HL-60 (cell line): ENCODE measurements around the gene TUBD1.

ENCODE experiments used
- GABPA ChIP-seq: IDR thresholded peaks from 2 replicates; pipeline ENCODE4 v1.6.1; 2012; ENCODE audit warnings: low read depth
- POLR2AphosphoS5 ChIP-seq: IDR thresholded peaks from 2 replicates; pipeline ENCODE4 v1.6.1; 2012; ENCODE audit warnings: low read depth
- TF ChIP-seq, protein P1 (sequence below): IDR thresholded peaks from one replicate; pipeline ENCODE4 v1.5.1; 2011; ENCODE audit warnings: low read length, control low read depth, inconsistent platforms; ENCODE audit not compliant: insufficient read depth
- TF ChIP-seq, protein P2 (sequence below): IDR thresholded peaks from 2 replicates; pipeline ENCODE4 v1.6.1; 2012; ENCODE audit warnings: low read depth; ENCODE audit not compliant: insufficient replicate concordance

DNA sequence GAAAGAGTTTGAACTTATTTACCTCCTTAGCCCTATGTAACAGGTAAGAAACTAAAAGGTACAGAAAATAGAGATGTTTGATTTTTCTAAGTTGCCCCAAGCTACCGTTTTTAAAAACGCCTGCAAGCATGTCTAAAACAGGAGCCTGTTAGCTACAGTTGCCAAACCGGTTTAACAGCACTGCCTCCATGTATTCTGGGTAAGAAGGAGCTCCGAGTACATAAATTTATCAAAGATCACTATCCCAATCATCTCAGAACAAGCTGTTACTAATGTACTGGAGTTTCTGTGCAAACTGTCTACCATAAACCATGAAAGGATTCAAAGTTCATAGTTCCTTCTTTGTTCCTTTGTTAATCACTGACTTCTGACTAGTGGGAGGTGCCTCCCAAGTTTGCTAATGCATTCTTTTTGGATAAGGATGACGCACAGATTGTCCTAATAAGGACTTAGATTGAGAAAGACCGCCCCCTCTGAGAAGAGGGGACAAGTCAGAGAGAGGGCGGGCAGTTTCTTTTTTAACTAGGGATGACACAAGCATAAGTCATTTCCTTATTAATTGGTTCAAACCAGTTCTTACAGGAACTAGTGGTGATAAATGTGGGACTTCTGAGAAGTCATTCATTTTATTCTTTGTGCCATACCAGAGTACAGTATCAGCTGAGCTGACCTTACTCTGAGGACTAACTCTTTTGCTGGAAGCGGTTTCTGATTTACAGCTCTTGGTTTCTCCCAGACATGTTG, 55.3 kb downstream of the TUBD1 start:
- TF ChIP-seq, protein P1, sequence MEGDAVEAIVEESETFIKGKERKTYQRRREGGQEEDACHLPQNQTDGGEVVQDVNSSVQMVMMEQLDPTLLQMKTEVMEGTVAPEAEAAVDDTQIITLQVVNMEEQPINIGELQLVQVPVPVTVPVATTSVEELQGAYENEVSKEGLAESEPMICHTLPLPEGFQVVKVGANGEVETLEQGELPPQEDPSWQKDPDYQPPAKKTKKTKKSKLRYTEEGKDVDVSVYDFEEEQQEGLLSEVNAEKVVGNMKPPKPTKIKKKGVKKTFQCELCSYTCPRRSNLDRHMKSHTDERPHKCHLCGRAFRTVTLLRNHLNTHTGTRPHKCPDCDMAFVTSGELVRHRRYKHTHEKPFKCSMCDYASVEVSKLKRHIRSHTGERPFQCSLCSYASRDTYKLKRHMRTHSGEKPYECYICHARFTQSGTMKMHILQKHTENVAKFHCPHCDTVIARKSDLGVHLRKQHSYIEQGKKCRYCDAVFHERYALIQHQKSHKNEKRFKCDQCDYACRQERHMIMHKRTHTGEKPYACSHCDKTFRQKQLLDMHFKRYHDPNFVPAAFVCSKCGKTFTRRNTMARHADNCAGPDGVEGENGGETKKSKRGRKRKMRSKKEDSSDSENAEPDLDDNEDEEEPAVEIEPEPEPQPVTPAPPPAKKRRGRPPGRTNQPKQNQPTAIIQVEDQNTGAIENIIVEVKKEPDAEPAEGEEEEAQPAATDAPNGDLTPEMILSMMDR: no peak
- TF ChIP-seq POLR2AphosphoS5 (0 out of 2 replicates have a peak, but pooled peaks have one; percentile 22), GABPA (no peak)
- TF ChIP-seq, protein P2, sequence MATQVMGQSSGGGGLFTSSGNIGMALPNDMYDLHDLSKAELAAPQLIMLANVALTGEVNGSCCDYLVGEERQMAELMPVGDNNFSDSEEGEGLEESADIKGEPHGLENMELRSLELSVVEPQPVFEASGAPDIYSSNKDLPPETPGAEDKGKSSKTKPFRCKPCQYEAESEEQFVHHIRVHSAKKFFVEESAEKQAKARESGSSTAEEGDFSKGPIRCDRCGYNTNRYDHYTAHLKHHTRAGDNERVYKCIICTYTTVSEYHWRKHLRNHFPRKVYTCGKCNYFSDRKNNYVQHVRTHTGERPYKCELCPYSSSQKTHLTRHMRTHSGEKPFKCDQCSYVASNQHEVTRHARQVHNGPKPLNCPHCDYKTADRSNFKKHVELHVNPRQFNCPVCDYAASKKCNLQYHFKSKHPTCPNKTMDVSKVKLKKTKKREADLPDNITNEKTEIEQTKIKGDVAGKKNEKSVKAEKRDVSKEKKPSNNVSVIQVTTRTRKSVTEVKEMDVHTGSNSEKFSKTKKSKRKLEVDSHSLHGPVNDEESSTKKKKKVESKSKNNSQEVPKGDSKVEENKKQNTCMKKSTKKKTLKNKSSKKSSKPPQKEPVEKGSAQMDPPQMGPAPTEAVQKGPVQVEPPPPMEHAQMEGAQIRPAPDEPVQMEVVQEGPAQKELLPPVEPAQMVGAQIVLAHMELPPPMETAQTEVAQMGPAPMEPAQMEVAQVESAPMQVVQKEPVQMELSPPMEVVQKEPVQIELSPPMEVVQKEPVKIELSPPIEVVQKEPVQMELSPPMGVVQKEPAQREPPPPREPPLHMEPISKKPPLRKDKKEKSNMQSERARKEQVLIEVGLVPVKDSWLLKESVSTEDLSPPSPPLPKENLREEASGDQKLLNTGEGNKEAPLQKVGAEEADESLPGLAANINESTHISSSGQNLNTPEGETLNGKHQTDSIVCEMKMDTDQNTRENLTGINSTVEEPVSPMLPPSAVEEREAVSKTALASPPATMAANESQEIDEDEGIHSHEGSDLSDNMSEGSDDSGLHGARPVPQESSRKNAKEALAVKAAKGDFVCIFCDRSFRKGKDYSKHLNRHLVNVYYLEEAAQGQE: no peak
